ENCODE results near the gene ST8SIA1.
"Not testable (repeated sequence)": the region's sequence is repeated elsewhere in the genome, so short reads cannot be mapped to it uniquely, and the experiment has no call there.

ST8SIA1 gene

GRCh38 chr12:22180705-22181104 lies 153.8 kb downstream of the ST8SIA1 start:
- no peak for DNase-seq

DNA sequence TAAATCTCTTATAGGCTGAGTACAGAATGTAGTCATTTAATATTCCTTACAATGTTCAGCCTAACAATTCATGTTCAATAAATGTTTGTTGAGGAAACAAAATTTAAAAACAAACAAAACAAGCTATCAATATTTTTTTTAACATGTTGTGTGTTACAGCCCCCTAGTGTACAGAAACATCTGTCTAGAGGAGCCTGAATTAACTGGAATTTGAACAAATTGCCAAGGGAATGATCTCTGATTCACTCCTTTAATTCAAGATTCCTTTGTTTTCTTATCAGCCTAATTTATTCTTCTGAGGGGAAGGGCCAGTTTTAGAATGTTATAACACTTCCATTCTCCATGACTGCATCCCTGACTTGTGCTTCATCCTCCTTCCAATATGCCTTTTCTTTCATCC lies 161.3 kb downstream of the ST8SIA1 start:
- no peak for DNase-seq

- no peak for DNase-seq
These were observed 162.0 kb downstream of the ST8SIA1 start for GRCh38 chr12:22172501-22172900.

DNA sequence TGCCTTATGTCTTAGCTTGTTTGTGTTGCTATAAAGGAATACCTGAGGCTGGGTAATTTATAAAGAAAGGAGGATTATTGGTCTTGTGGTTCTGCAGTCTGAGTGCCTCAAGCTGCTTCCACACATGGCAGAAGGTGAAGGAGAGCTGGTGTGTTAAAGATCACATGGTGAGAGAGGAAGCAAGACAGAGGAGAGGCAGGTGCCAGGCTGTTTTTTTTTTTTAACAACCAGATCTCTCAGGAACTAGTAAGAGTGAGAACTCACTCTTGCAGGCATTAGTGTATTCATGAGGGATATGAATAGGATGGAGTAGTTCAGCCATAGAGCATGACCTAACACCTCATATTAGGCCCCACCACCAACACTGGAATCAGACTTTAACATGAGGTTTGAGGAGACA lies 165.1 kb downstream of the ST8SIA1 start:
- DNase-seq = no peak

DNA sequence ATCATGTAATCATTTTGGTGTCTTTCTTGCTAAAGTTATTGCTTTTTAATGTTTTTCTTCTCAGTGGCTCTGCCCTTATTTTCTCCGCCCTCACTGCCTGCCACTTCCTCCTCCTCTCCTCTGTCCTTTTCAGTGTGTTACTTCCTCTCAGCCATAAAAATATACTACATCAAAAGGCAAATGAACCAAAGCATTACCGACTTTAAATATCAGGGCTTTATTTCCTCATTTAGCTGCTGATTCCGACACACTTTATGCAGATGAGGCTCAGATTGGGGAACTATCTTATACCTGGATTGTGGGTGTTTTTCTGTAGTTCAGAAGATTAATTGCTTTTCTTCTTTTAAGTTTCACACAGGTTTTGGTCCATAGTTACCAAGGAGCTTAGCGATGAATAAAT lies 170.4 kb downstream of the ST8SIA1 start:
- no peak for DNase-seq

DNA sequence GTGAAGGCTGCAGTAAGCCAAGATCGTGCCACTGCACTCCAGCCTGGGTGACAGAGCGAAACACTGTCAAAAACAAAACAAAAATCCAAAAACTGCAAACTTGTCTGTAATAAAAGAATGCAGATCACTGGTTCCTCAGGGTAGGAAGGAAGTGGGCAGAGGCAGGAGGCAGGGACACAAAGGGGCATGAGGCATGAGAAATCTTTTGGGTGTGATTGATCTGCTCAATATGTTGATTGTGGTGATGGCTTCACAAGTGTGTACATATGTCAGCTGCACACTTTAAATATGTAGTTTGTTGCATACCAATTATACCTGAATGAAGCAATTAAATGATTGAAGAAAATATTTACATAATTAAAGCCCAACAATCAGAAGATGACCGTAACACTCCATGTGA lies 170.9 kb downstream of the ST8SIA1 start:
- DNase-seq = no peak

GRCh38 chr12:22160396-22161003 lies 174.0 kb downstream of the ST8SIA1 start:
- DNase-seq = no peak

GRCh38 chr12:22149286-22149685 lies 185.2 kb downstream of the ST8SIA1 start:
- DNase-seq = not testable (repeated sequence)

GRCh38 chr12:22146686-22147085 lies 187.8 kb downstream of the ST8SIA1 start:
- not testable (repeated sequence) for DNase-seq

All from nucleus accumbens (tissue), 56 donors.